Measurements from ENCODE around the gene CHST3.
"Not testable (repeated sequence)": the region's sequence is repeated elsewhere in the genome, so short reads cannot be mapped to it uniquely, and the experiment has no call there.

The CHST3 gene

DNA sequence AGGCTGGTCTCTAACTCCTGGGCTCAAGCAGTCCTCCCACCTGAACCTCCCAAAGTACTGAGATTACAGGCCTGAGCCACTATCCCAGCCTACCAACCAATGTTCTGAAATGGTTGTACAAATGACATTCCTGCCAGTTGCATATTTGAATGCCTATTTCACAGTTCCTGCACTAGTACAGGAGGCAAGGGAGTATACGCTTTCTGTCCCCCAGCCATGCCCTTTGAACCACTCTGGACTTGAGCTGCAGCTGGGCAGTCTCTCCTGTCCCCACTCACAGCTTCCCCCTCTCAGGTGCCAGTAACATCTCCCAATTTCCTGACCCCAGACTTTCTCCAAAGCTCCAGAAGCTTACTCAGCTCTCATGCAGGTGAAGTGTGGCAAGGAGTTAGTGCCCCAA is 65.2 kb downstream of the CHST3 start:
- Histone ChIP-seq H3K9ac (ENCODE audit: low read length) (no peak overlapping the region), H3K27ac (ENCODE audit: low read depth, low read length) (no peak overlapping the region), H2AK5ac (ENCODE audit: low read length) (no peak overlapping the region), H3K79me2 (ENCODE audit: control insufficient read depth, insufficient read depth, low read length) (no peaks in the 10 kb centered on the region), H3K56ac (ENCODE audit: low read length) (no peak overlapping the region), H2BK5ac (ENCODE audit: low read length) (no peak overlapping the region), H4K5ac (ENCODE audit: low read length) (no peak overlapping the region), H3K4ac (ENCODE audit: low read depth, low read length) (no peak overlapping the region), H3K4me2 (ENCODE audit: low read length) (no peak overlapping the region), H3K4me3 (ENCODE audit: low read length) (no peak overlapping the region), H3K18ac (ENCODE audit: low read length) (no peak overlapping the region), H2BK120ac (ENCODE audit: low read depth, low read length) (no peak overlapping the region), H3K36me3 (ENCODE audit: control insufficient read depth, insufficient read depth, low read length) (no peaks in the 10 kb centered on the region), H3K23ac (ENCODE audit: low read length) (no peak overlapping the region), H3K27me3 (ENCODE audit: insufficient read depth, low read length, poor library complexity) (no peaks in the 10 kb centered on the region), H3K4me1 (ENCODE audit: control insufficient read depth, low read depth, low read length) (no peaks in the 10 kb centered on the region), H3K79me1 (ENCODE audit: low read length) (no peaks in the 10 kb centered on the region), H2BK15ac (replicated peaks; ENCODE audit: low read depth) (no peak overlapping the region), H4K8ac (ENCODE audit: low read depth, low read length) (no peak overlapping the region)
- DNase-seq: no peak
- WGBS (ENCODE audit: extremely low coverage, insufficient coverage, low lambda C conversion rate): no CpG with 5 or more reads among the region's 1 CpG

DNA sequence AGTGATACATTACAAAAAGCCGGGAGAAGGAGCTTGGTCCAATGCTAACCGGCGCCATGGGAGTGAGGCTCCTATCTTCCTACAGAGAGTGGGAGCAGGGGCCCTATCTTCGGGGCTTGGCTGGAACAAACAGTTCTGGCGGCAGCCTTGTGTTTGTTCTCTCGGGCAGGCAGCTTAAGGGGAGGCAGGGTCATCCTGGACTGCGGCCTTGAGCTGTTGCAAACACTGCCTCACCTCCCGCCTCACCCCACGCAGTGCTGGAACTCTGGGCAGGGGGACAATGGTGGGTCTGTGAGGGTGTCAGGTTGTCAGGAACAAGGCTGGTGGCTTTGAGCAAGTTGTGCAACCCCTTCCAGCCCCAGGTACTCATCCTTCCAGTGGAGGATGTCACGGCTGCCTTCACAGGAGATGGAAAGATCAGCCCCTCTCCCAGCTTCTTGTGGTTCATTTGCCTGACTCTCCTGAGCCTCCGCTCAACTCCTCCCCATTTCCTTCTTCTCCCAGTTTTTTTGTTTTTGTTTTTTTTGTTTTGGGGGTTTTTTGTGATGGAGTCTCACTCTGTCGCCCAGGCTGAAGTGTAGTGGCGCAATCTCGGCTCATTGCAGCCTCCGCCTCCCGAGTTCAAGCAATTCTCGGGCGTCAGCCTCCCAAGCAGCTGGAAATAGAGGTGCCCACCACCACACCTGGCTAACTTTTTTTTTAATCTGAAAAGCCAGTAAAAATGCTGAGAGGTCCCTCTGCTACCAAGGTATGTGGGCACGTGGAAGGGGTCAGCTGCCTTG is 66.8 kb downstream of the CHST3 start:
- Histone ChIP-seq H3K4me3 (ENCODE audit: low read length) (no peak overlapping the region), H3K9ac (ENCODE audit: low read length) (no peak overlapping the region), H2BK15ac (replicated peaks; ENCODE audit: low read depth) (no peak overlapping the region), H3K4me1 (ENCODE audit: control insufficient read depth, low read depth, low read length) (no peaks in the 10 kb centered on the region), H3K23ac (ENCODE audit: low read length) (no peak overlapping the region), H3K27me3 (ENCODE audit: insufficient read depth, low read length, poor library complexity) (no peaks in the 10 kb centered on the region), H3K18ac (ENCODE audit: low read length) (no peak overlapping the region), H3K79me2 (ENCODE audit: control insufficient read depth, insufficient read depth, low read length) (no peaks in the 10 kb centered on the region), H3K4me2 (ENCODE audit: low read length) (no peak overlapping the region), H3K27ac (ENCODE audit: low read depth, low read length) (no peak overlapping the region), H3K4ac (ENCODE audit: low read depth, low read length) (no peak overlapping the region), H4K8ac (ENCODE audit: low read depth, low read length) (no peak overlapping the region), H2BK120ac (ENCODE audit: low read depth, low read length) (no peak overlapping the region), H2BK5ac (ENCODE audit: low read length) (no peak overlapping the region), H2AK5ac (ENCODE audit: low read length) (no peak overlapping the region), H4K5ac (ENCODE audit: low read length) (no peak overlapping the region), H3K79me1 (ENCODE audit: low read length) (no peaks in the 10 kb centered on the region), H3K36me3 (ENCODE audit: control insufficient read depth, insufficient read depth, low read length) (no peaks in the 10 kb centered on the region), H3K56ac (ENCODE audit: low read length) (no peak overlapping the region)
- no CpG with 5 or more reads among the region's 19 CpGs for WGBS (ENCODE audit: extremely low coverage, insufficient coverage, low lambda C conversion rate)
- no peak for DNase-seq

DNA sequence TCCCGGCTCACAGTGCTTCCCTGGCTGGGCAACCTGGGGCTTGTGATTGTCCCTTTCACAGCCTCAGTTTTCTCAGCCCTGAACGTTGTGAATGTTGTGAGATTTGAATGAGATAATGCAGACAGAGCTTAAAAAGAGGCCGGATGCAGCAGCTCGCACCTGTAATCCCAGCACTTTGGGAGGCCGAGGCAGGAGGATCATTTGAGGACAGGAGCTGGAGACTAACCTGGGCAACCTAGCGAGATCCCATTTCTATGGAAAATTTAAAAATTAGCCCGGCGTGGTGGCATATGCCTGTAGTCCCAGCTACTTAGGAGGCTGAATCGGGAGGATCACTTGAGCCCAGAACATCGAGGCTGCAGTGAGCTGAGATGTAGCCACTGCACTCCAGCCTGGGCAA is 67.5 kb downstream of the CHST3 start:
- H3K4me2 ChIP-seq (ENCODE audit: low read length): no peak overlapping the region
- no peak overlapping the region for H2BK15ac ChIP-seq (replicated peaks; ENCODE audit: low read depth)
- WGBS (ENCODE audit: extremely low coverage, insufficient coverage, low lambda C conversion rate): no CpG with 5 or more reads among the region's 10 CpGs
- DNase-seq: no peak
- H3K9ac ChIP-seq (ENCODE audit: low read length): no peak overlapping the region
- H3K23ac ChIP-seq (ENCODE audit: low read length): no peak overlapping the region
- H2BK5ac ChIP-seq (ENCODE audit: low read length): no peak overlapping the region
- no peaks in the 10 kb centered on the region for H3K27me3 ChIP-seq (ENCODE audit: insufficient read depth, low read length, poor library complexity)
- H3K79me2 ChIP-seq (ENCODE audit: control insufficient read depth, insufficient read depth, low read length): no peaks in the 10 kb centered on the region
- H3K79me1 ChIP-seq (ENCODE audit: low read length): no peaks in the 10 kb centered on the region
- no peak overlapping the region for H3K56ac ChIP-seq (ENCODE audit: low read length)
- H4K5ac ChIP-seq (ENCODE audit: low read length): no peak overlapping the region
- no peak overlapping the region for H4K8ac ChIP-seq (ENCODE audit: low read depth, low read length)
- no peak overlapping the region for H3K18ac ChIP-seq (ENCODE audit: low read length)
- H3K4me1 ChIP-seq (ENCODE audit: control insufficient read depth, low read depth, low read length): no peaks in the 10 kb centered on the region
- H3K36me3 ChIP-seq (ENCODE audit: control insufficient read depth, insufficient read depth, low read length): no peaks in the 10 kb centered on the region
- no peak overlapping the region for H2AK5ac ChIP-seq (ENCODE audit: low read length)
- no peak overlapping the region for H3K4ac ChIP-seq (ENCODE audit: low read depth, low read length)
- no peak overlapping the region for H3K4me3 ChIP-seq (ENCODE audit: low read length)
- H2BK120ac ChIP-seq (ENCODE audit: low read depth, low read length): no peak overlapping the region
- no peak overlapping the region for H3K27ac ChIP-seq (ENCODE audit: low read depth, low read length)

GRCh38 chr10:72032409-72033162 is 68.4 kb downstream of the CHST3 start:
- DNase-seq; H2BK120ac ChIP-seq (ENCODE audit: low read depth, low read length); H3K79me2 ChIP-seq (ENCODE audit: control insufficient read depth, insufficient read depth, low read length): not testable (repeated sequence)

DNA sequence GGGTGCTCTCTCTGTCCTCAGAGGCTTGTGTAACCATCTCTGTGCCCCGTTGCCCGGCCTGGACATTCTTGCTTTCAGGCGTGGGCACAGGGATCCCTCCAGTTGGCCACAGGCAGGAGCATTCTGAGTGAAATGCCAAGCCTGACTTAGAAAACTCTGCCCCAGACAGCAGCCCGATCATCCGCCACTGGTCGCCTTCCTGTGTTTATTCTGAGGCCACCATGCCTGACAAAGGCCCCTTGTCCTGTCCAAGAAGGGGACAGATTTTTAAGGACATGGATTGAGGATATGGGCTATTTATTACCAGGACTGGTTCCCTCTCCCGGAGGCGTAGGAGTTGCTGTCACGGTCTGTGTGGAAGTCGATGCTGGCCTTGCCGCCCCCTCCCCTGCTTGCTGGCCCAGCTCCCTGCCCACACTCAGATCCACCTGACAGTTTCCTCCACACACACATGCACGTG is 69.9 kb downstream of the CHST3 start:
- whole genome bisulfite sequencing (ENCODE audit: extremely low coverage, insufficient coverage, low lambda C conversion rate): no CpG with 5 or more reads among the region's 12 CpGs

More at GRCh38 chr10:72032409-72033162, 68.4 kb downstream of the CHST3 start:
- no CpG with 5 or more reads among the region's 11 CpGs for WGBS (ENCODE audit: extremely low coverage, insufficient coverage, low lambda C conversion rate)
- H3K27ac ChIP-seq (ENCODE audit: low read depth, low read length); H3K36me3 ChIP-seq (ENCODE audit: control insufficient read depth, insufficient read depth, low read length); H3K4me2 ChIP-seq (ENCODE audit: low read length); H2BK15ac ChIP-seq (replicated peaks; ENCODE audit: low read depth); H3K23ac ChIP-seq (ENCODE audit: low read length); H4K5ac ChIP-seq (ENCODE audit: low read length); H3K79me1 ChIP-seq (ENCODE audit: low read length); H3K9ac ChIP-seq (ENCODE audit: low read length); H3K18ac ChIP-seq (ENCODE audit: low read length); H3K27me3 ChIP-seq (ENCODE audit: insufficient read depth, low read length, poor library complexity); H3K4me1 ChIP-seq (ENCODE audit: control insufficient read depth, low read depth, low read length); H2AK5ac ChIP-seq (ENCODE audit: low read length); H2BK5ac ChIP-seq (ENCODE audit: low read length); H3K56ac ChIP-seq (ENCODE audit: low read length); H4K8ac ChIP-seq (ENCODE audit: low read depth, low read length); H3K4me3 ChIP-seq (ENCODE audit: low read length); H3K4ac ChIP-seq (ENCODE audit: low read depth, low read length): not testable (repeated sequence)

More for the DNA sequence above, 69.9 kb downstream of the CHST3 start:
- Histone ChIP-seq H3K4me2 (ENCODE audit: low read length) (no peak overlapping the region), H2AK5ac (ENCODE audit: low read length) (no peak overlapping the region), H3K36me3 (ENCODE audit: control insufficient read depth, insufficient read depth, low read length) (no peaks in the 10 kb centered on the region), H3K18ac (ENCODE audit: low read length) (no peak overlapping the region), H3K79me1 (ENCODE audit: low read length) (no peaks in the 10 kb centered on the region), H2BK15ac (replicated peaks; ENCODE audit: low read depth) (no peak overlapping the region), H4K5ac (ENCODE audit: low read length) (no peak overlapping the region), H3K4me1 (ENCODE audit: control insufficient read depth, low read depth, low read length) (peaks cover 3% of the 10 kb centered on the region), H3K27ac (ENCODE audit: low read depth, low read length) (no peak overlapping the region), H3K4ac (ENCODE audit: low read depth, low read length) (no peak overlapping the region), H2BK5ac (ENCODE audit: low read length) (no peak overlapping the region), H3K23ac (ENCODE audit: low read length) (no peak overlapping the region), H3K4me3 (ENCODE audit: low read length) (no peak overlapping the region), H4K8ac (ENCODE audit: low read depth, low read length) (no peak overlapping the region), H3K56ac (ENCODE audit: low read length) (no peak overlapping the region), H3K79me2 (ENCODE audit: control insufficient read depth, insufficient read depth, low read length) (no peaks in the 10 kb centered on the region), H3K9ac (ENCODE audit: low read length) (no peak overlapping the region), H2BK120ac (ENCODE audit: low read depth, low read length) (no peak overlapping the region), H3K27me3 (ENCODE audit: insufficient read depth, low read length, poor library complexity) (no peaks in the 10 kb centered on the region)
- DNase-seq: no peak

Data from mesendoderm (in vitro differentiated cells).